Activated T-cell treated with anti-CD3 and anti-CD28 coated beads, Interleukin-2, amount 50 U/mL, for 4 hours (primary cell): ENCODE results near the gene TUBB2B. TPM values are rescaled to one million over a fixed set of nuclear protein-coding genes. Genes with fewer than 3 reads are reported as not detected.

Source experiments
- ATAC-seq, 2 donors: fragments of 200-7000 bp; cut with Tn5 transposase; one replicate each; pipeline ENCODE4 v1.10.0; 2021
- DNase-seq: peaks from one replicate; pipeline ENCODE4 v3.0.0-alpha.2; 2020
- H3K27me3 Mint-ChIP-seq: one replicate; pipeline ENCODE4 v1.8.0; 2021; ENCODE audit warnings: low read depth, mixed read lengths
- H3K36me3 Mint-ChIP-seq: one replicate; pipeline ENCODE4 v1.8.0; 2022; ENCODE audit warnings: mixed read lengths; ENCODE audit not compliant: insufficient read depth
- H3K4me1 Mint-ChIP-seq: one replicate; pipeline ENCODE4 v1.8.0; 2021; ENCODE audit warnings: low read depth, mixed read lengths
- H3K4me3 Mint-ChIP-seq: one replicate; pipeline ENCODE4 v1.8.0; 2021; ENCODE audit warnings: mild to moderate bottlenecking, moderate library complexity, mixed read lengths
- H3K9me3 Mint-ChIP-seq: one replicate; pipeline ENCODE4 v1.8.0; 2021; ENCODE audit warnings: mixed read lengths
- total RNA-seq, 3 donors: library from RNA; stranded (reverse); gene quantifications; one replicate each; pipeline ENCODE4 v1.2.1, GENCODE V29; 2021

TUBB2B gene
- total RNA-seq, 3 donors from 2014 or later: 0.42 to 0.73 (median 0.61) TPM

- H3K4me1 Mint-ChIP-seq: no peaks in the 10 kb centered on the region
- DNase-seq: no peak
- no peak overlapping the region for H3K4me3 Mint-ChIP-seq
- no peaks in the 10 kb centered on the region for H3K9me3 Mint-ChIP-seq
- no peak for ATAC-seq
- H3K27me3 Mint-ChIP-seq: peaks cover 38% of the 10 kb centered on the region
- no peaks in the 10 kb centered on the region for H3K36me3 Mint-ChIP-seq
Observed at GRCh38 chr6:3218266-3218665, 9.2 kb downstream of the TUBB2B start.

- Mint-ChIP-seq H3K27me3 (peaks cover 40% of the 10 kb centered on the region), H3K4me3 (no peak overlapping the region), H3K4me1 (no peaks in the 10 kb centered on the region), H3K9me3 (no peaks in the 10 kb centered on the region), H3K36me3 (no peaks in the 10 kb centered on the region)
- no peak for DNase-seq
- no peak for ATAC-seq
Observed at GRCh38 chr6:3217286-3217685, 10.2 kb downstream of the TUBB2B start.

- H3K9me3 Mint-ChIP-seq: no peaks in the 10 kb centered on the region
- no peak for DNase-seq
- H3K27me3 Mint-ChIP-seq: peaks cover 39% of the 10 kb centered on the region
- peaks cover 5% of the 10 kb centered on the region for H3K4me1 Mint-ChIP-seq
- ATAC-seq: no peak
- no peaks in the 10 kb centered on the region for H3K36me3 Mint-ChIP-seq
- H3K4me3 Mint-ChIP-seq: no peak overlapping the region
Observed at GRCh38 chr6:3214898-3215297, 12.6 kb downstream of the TUBB2B start.

- Mint-ChIP-seq H3K4me1 (peaks cover 19% of the 10 kb centered on the region), H3K36me3 (no peaks in the 10 kb centered on the region), H3K4me3 (no peak overlapping the region), H3K27me3 (peaks cover 33% of the 10 kb centered on the region), H3K9me3 (no peaks in the 10 kb centered on the region)
- ATAC-seq (no peak), DNase-seq (no peak)
Observed at GRCh38 chr6:3213334-3213695, 14.1 kb downstream of the TUBB2B start.

GRCh38 chr6:3212261-3212660, 15.2 kb downstream of the TUBB2B start:
- no peaks in the 10 kb centered on the region for H3K9me3 Mint-ChIP-seq

GRCh38 chr6:3211681-3212080, 15.8 kb downstream of the TUBB2B start:
- DNase-seq: no peak
- peaks cover 24% of the 10 kb centered on the region for H3K27me3 Mint-ChIP-seq
- H3K4me3 Mint-ChIP-seq: no peak overlapping the region
- ATAC-seq: no peak
- no peaks in the 10 kb centered on the region for H3K36me3 Mint-ChIP-seq
- no peaks in the 10 kb centered on the region for H3K9me3 Mint-ChIP-seq
- H3K4me1 Mint-ChIP-seq: peaks cover 22% of the 10 kb centered on the region

More at GRCh38 chr6:3212261-3212660, 15.2 kb downstream of the TUBB2B start:
- no peak for DNase-seq
- H3K4me3 Mint-ChIP-seq: no peak overlapping the region
- H3K4me1 Mint-ChIP-seq: peaks cover 22% of the 10 kb centered on the region
- H3K36me3 Mint-ChIP-seq: no peaks in the 10 kb centered on the region
- H3K27me3 Mint-ChIP-seq: peaks cover 27% of the 10 kb centered on the region
- no peak for ATAC-seq

- ATAC-seq (no peak), DNase-seq (no peak)
- H3K4me1 Mint-ChIP-seq: peaks cover 25% of the 10 kb centered on the region
- H3K9me3 Mint-ChIP-seq: no peaks in the 10 kb centered on the region
- no peak overlapping the region for H3K4me3 Mint-ChIP-seq
- H3K27me3 Mint-ChIP-seq: peaks cover 17% of the 10 kb centered on the region
- H3K36me3 Mint-ChIP-seq: no peaks in the 10 kb centered on the region
Observed at GRCh38 chr6:3210024-3210610, 17.3 kb downstream of the TUBB2B start.

GRCh38 chr6:3209114-3210023, 18.1 kb downstream of the TUBB2B start:
- H3K27me3 Mint-ChIP-seq: peaks cover 15% of the 10 kb centered on the region
- peaks cover 28% of the 10 kb centered on the region for H3K4me1 Mint-ChIP-seq
- H3K4me3 Mint-ChIP-seq: peak overlapping the region; percentile 69
- no peaks in the 10 kb centered on the region for H3K36me3 Mint-ChIP-seq
- DNase-seq (peak; percentile 36), ATAC-seq (peak; percentile 86 to 87)
- H3K9me3 Mint-ChIP-seq: peaks cover 5% of the 10 kb centered on the region

- DNase-seq: no peak
- no peaks in the 10 kb centered on the region for H3K36me3 Mint-ChIP-seq
- H3K9me3 Mint-ChIP-seq: peaks cover 7% of the 10 kb centered on the region
- peak overlapping the region; percentile 69 for H3K4me3 Mint-ChIP-seq
- no peak for ATAC-seq
- peaks cover 15% of the 10 kb centered on the region for H3K27me3 Mint-ChIP-seq
- H3K4me1 Mint-ChIP-seq: peaks cover 28% of the 10 kb centered on the region
Observed at GRCh38 chr6:3208775-3209113, 18.7 kb downstream of the TUBB2B start.

GRCh38 chr6:3208098-3208774, 19.2 kb downstream of the TUBB2B start:
- ATAC-seq: no peak
- Mint-ChIP-seq H3K4me3 (no peak overlapping the region), H3K27me3 (peaks cover 18% of the 10 kb centered on the region), H3K9me3 (peaks cover 7% of the 10 kb centered on the region), H3K36me3 (no peaks in the 10 kb centered on the region), H3K4me1 (peaks cover 28% of the 10 kb centered on the region)
- DNase-seq: no peak

- H3K9me3 Mint-ChIP-seq: peaks cover 7% of the 10 kb centered on the region
- no peak overlapping the region for H3K4me3 Mint-ChIP-seq
- H3K4me1 Mint-ChIP-seq: peaks cover 28% of the 10 kb centered on the region
- ATAC-seq: no peak
- H3K36me3 Mint-ChIP-seq: no peaks in the 10 kb centered on the region
- peaks cover 13% of the 10 kb centered on the region for H3K27me3 Mint-ChIP-seq
- DNase-seq: no peak
Observed at GRCh38 chr6:3206339-3207015, 21.0 kb downstream of the TUBB2B start.

GRCh38 chr6:3205913-3206312, 21.5 kb downstream of the TUBB2B start:
- ATAC-seq (no peak), DNase-seq (no peak)
- H3K4me1 Mint-ChIP-seq: peaks cover 28% of the 10 kb centered on the region
- no peaks in the 10 kb centered on the region for H3K36me3 Mint-ChIP-seq
- H3K4me3 Mint-ChIP-seq: no peak overlapping the region
- H3K9me3 Mint-ChIP-seq: peaks cover 7% of the 10 kb centered on the region
- H3K27me3 Mint-ChIP-seq: peaks cover 13% of the 10 kb centered on the region

GRCh38 chr6:3204921-3205320, 22.5 kb downstream of the TUBB2B start:
- DNase-seq: no peak
- Mint-ChIP-seq H3K9me3 (peaks cover 7% of the 10 kb centered on the region), H3K27me3 (peaks cover 13% of the 10 kb centered on the region)

GRCh38 chr6:3202999-3203696, 24.3 kb downstream of the TUBB2B start:
- no peaks in the 10 kb centered on the region for H3K36me3 Mint-ChIP-seq
- H3K27me3 Mint-ChIP-seq: peaks cover 16% of the 10 kb centered on the region
- H3K4me1 Mint-ChIP-seq: peaks cover 7% of the 10 kb centered on the region
- ATAC-seq (no peak), DNase-seq (no peak)
- no peak overlapping the region for H3K4me3 Mint-ChIP-seq
- H3K9me3 Mint-ChIP-seq: peaks cover 7% of the 10 kb centered on the region

More at GRCh38 chr6:3204921-3205320, 22.5 kb downstream of the TUBB2B start:
- Mint-ChIP-seq H3K4me3 (no peak overlapping the region), H3K4me1 (peaks cover 24% of the 10 kb centered on the region), H3K36me3 (no peaks in the 10 kb centered on the region)
- ATAC-seq: no peak
